HepG2 (cell line): ENCODE data around the gene ELP2. TPM values are rescaled to one million over a fixed set of nuclear protein-coding genes. Genes with fewer than 3 reads are reported as not detected.

Experiments used
- ADNP ChIP-seq: sonication (generic); formaldehyde crosslinking; IDR thresholded peaks from 2 replicates; pipeline ENCODE4 v1.4.0; 2020; ENCODE audit warnings: missing genetic modification reagents
- AGO1 ChIP-seq: fragments of 200-400 bp; formaldehyde crosslinking; IDR thresholded peaks from 2 replicates; pipeline ENCODE4 v1.6.1; 2017; ENCODE audit warnings: mild to moderate bottlenecking, low read depth, low read length, moderate library complexity; ENCODE audit not compliant: poor library complexity, severe bottlenecking
- ARHGAP35 ChIP-seq: sonication (generic); formaldehyde crosslinking; IDR thresholded peaks from 2 replicates; pipeline ENCODE4 v1.9.0; 2022; ENCODE audit warnings: mild to moderate bottlenecking, inconsistent platforms, moderate library complexity, missing genetic modification reagents, borderline replicate concordance
- ARNT2 ChIP-seq: sonication (generic); formaldehyde crosslinking; IDR thresholded peaks from 2 replicates; pipeline ENCODE4 v1.8.0; 2022; ENCODE audit warnings: mild to moderate bottlenecking, low read depth, missing genetic modification reagents, moderate library complexity
- ATF1 ChIP-seq: IDR thresholded peaks from 2 replicates; pipeline ENCODE4 v1.6.1; 2016; ENCODE audit warnings: mild to moderate bottlenecking, control low read depth
- CHD4 ChIP-seq: fragments of 200-600 bp; sonication (generic); IDR thresholded peaks from 2 replicates; pipeline ENCODE4 v1.7.0; 2017; ENCODE audit warnings: mild to moderate bottlenecking, low read length, borderline replicate concordance
- DR1 ChIP-seq: sonication (generic); formaldehyde crosslinking; IDR thresholded peaks from 2 replicates; pipeline ENCODE4 v1.8.0; 2021; ENCODE audit warnings: mild to moderate bottlenecking, missing genetic modification reagents, inconsistent platforms
- GATAD2A ChIP-seq: IDR thresholded peaks from 2 replicates; pipeline ENCODE4 v1.6.1; 2016
- HNF4G ChIP-seq, 2 experiments: sonication (generic) in 1 of 2; formaldehyde crosslinking in 1 of 2; IDR thresholded peaks; 2 replicates each; pipeline versions ENCODE4 v1.4.0 to v1.6.1; 2011 to 2020; ENCODE audit warnings: borderline replicate concordance in 2 of 2, low read depth in 2 of 2, mild to moderate bottlenecking in 2 of 2, low read length in 1 of 2, missing genetic modification reagents in 1 of 2, moderate library complexity in 1 of 2
- NR3C1 ChIP-seq: sonication (generic); formaldehyde crosslinking; IDR thresholded peaks from 2 replicates; pipeline ENCODE4 v1.4.0; 2020; ENCODE audit warnings: missing genetic modification reagents
- POLR2AphosphoS2 ChIP-seq: IDR thresholded peaks from 2 replicates; pipeline ENCODE4 v1.6.1; 2011; ENCODE audit warnings: low read depth, low read length, improper control_type of control experiment
- RFX5 ChIP-seq: IDR thresholded peaks from 2 replicates; pipeline ENCODE4 v1.6.1; 2011; ENCODE audit warnings: low read depth, low read length, improper control_type of control experiment
- SP140L ChIP-seq: sonication (generic); formaldehyde crosslinking; IDR thresholded peaks from 2 replicates; pipeline ENCODE4 v1.4.0; 2020; ENCODE audit warnings: missing genetic modification reagents, borderline replicate concordance
- TMF1 ChIP-seq: sonication (generic); formaldehyde crosslinking; IDR thresholded peaks from 2 replicates; pipeline ENCODE4 v1.8.1; 2022; ENCODE audit warnings: low read depth, missing genetic modification reagents
- ZBTB21 ChIP-seq: sonication (generic); formaldehyde crosslinking; IDR thresholded peaks from 2 replicates; pipeline ENCODE4 v1.4.0; 2020; ENCODE audit warnings: missing genetic modification reagents
- ZFX ChIP-seq: sonication (generic); formaldehyde crosslinking; IDR thresholded peaks from 2 replicates; pipeline ENCODE4 v1.4.0; 2020; ENCODE audit warnings: mild to moderate bottlenecking, low read depth, missing genetic modification reagents, moderate library complexity
- ZKSCAN8 ChIP-seq: IDR thresholded peaks from 2 replicates; pipeline ENCODE4 v1.6.1; 2016; ENCODE audit warnings: borderline replicate concordance, missing genetic modification reagents, missing compliant biosample characterization
- ZMAT3 ChIP-seq: sonication (generic); formaldehyde crosslinking; conservative IDR thresholded peaks from 2 replicates; pipeline ENCODE4 v1.7.0; 2021; ENCODE audit warnings: missing genetic modification reagents
- ZNF138 ChIP-seq: sonication (generic); formaldehyde crosslinking; IDR thresholded peaks from 2 replicates; pipeline ENCODE4 v1.5.0; 2020; ENCODE audit warnings: mild to moderate bottlenecking, low read depth, missing genetic modification reagents
- ZNF230 ChIP-seq: sonication (generic); formaldehyde crosslinking; IDR thresholded peaks from 2 replicates; pipeline ENCODE4 v1.4.0; 2020; ENCODE audit warnings: mild to moderate bottlenecking, missing genetic modification reagents
- ZNF234 ChIP-seq: sonication (generic); formaldehyde crosslinking; conservative IDR thresholded peaks from 2 replicates; pipeline ENCODE4 v1.5.1; 2020; ENCODE audit warnings: mild to moderate bottlenecking, missing genetic modification reagents
- ZNF567 ChIP-seq: sonication (generic); formaldehyde crosslinking; IDR thresholded peaks from 2 replicates; pipeline ENCODE4 v1.8.1; 2023; ENCODE audit warnings: mild to moderate bottlenecking, missing genetic modification reagents, borderline replicate concordance
- ZNF724P ChIP-seq: sonication (generic); formaldehyde crosslinking; IDR thresholded peaks from 2 replicates; pipeline ENCODE4 v1.8.0; 2022; ENCODE audit warnings: missing genetic modification reagents, borderline replicate concordance
- polyA plus RNA-seq, 8 experiments: library from polyadenylated mRNA; depleted of rRNA in 3 of 8; stranded (reverse) in 7 of 8; unstranded in 1 of 8; fragments of >200 nt; fragmentation: Illumina TruSeq in 4 of 8; extraction: Trizol in 4 of 8; gene quantifications; 2 replicates each; pipeline versions ENCODE4 v1.2.1 to v1.2.3, GENCODE V29; 2011 to 2016; ENCODE audit warnings: low read depth in 4 of 8, missing spikeins in 1 of 8, mixed read lengths in 1 of 8; ENCODE audit not compliant: insufficient read depth in 1 of 8
- total RNA-seq, 5 experiments: library from RNA; depleted of rRNA; stranded (reverse); fragments of >200 nt; fragmentation: Illumina TruSeq; extraction: Trizol; gene quantifications; 2 replicates each; pipeline ENCODE4 v1.2.3, GENCODE V29; 2016; ENCODE audit warnings: low read depth in 1 of 5
- TF ChIP-seq, protein P1 (sequence below): IDR thresholded peaks from 2 replicates; pipeline ENCODE4 v1.6.1; 2012; ENCODE audit warnings: low read length, improper control_type of control experiment
- TF ChIP-seq, protein P2 (sequence below): sonication (generic); formaldehyde crosslinking; IDR thresholded peaks from 2 replicates; pipeline ENCODE4 v1.4.0; 2020; ENCODE audit warnings: low read depth, mild to moderate bottlenecking, missing genetic modification reagents
- TF ChIP-seq, protein P3 (sequence below): sonication (generic); formaldehyde crosslinking; conservative IDR thresholded peaks from 2 replicates; pipeline ENCODE4 v1.4.0; 2020; ENCODE audit warnings: missing genetic modification reagents

ELP2 gene
- total and polyA plus RNA-seq, 2 of the 13 experiments (the other 11 are each of a cell fraction or from before 2014, with no cell fraction given), result 98.7 to 100 TPM

DNA sequence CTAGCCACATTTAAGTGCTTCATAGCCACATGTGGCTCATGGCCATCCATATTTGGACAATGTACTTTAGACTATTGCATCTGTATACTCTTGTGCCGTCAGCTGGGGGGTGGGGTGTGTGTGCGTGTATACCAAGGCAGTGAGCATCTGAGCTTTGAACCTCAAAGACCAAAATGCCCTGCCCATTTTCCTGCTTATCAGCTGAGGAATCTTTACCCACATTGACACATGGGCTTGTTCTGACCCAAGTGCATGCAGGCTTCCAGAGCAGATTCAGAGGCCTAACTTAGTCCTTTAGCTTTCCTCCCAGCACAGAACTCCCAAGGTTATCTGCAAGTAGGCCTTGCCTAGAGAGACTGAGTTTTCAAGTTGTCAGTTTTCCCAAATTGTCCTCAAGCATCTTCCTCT lies 46.5 kb downstream of the ELP2 start (continued):
- TF ChIP-seq ZKSCAN8 (CRISPR knock-in tag), result peak; percentile 79
- no peak for TF ChIP-seq ZNF138
- no peak for TF ChIP-seq ZNF724P (CRISPR knock-in tag)
- TF ChIP-seq, protein P1, sequence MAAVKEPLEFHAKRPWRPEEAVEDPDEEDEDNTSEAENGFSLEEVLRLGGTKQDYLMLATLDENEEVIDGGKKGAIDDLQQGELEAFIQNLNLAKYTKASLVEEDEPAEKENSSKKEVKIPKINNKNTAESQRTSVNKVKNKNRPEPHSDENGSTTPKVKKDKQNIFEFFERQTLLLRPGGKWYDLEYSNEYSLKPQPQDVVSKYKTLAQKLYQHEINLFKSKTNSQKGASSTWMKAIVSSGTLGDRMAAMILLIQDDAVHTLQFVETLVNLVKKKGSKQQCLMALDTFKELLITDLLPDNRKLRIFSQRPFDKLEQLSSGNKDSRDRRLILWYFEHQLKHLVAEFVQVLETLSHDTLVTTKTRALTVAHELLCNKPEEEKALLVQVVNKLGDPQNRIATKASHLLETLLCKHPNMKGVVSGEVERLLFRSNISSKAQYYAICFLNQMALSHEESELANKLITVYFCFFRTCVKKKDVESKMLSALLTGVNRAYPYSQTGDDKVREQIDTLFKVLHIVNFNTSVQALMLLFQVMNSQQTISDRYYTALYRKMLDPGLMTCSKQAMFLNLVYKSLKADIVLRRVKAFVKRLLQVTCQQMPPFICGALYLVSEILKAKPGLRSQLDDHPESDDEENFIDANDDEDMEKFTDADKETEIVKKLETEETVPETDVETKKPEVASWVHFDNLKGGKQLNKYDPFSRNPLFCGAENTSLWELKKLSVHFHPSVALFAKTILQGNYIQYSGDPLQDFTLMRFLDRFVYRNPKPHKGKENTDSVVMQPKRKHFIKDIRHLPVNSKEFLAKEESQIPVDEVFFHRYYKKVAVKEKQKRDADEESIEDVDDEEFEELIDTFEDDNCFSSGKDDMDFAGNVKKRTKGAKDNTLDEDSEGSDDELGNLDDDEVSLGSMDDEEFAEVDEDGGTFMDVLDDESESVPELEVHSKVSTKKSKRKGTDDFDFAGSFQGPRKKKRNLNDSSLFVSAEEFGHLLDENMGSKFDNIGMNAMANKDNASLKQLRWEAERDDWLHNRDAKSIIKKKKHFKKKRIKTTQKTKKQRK, result no peak
- peak; percentile 65; the same call in 1 of the 2 replicates for TF ChIP-seq ZNF230 (CRISPR knock-in tag)
- TF ChIP-seq ZMAT3 (CRISPR knock-in tag), result no peak; the same call in 1 of the 2 replicates
- TF ChIP-seq ZNF234 (CRISPR knock-in tag), result no peak
- peak; percentile 99 for TF ChIP-seq HNF4G (IDR thresholded peaks at IDR 0.05; ENCODE audit: borderline replicate concordance, low read depth, low read length)
- peak; percentile 96 for TF ChIP-seq HNF4G (CRISPR knock-in tag; IDR thresholded peaks at IDR 0.05; ENCODE audit: borderline replicate concordance, low read depth)
- no peak for TF ChIP-seq POLR2AphosphoS2
- no peak for TF ChIP-seq TMF1 (CRISPR knock-in tag)
- no peak for TF ChIP-seq CHD4
- TF ChIP-seq NR3C1, result no peak
- peak; percentile 41; the same call in 1 of the 2 replicates for TF ChIP-seq ZBTB21 (CRISPR knock-in tag)
- peak; percentile 94 for TF ChIP-seq GATAD2A (CRISPR knock-in tag)
- no peak for TF ChIP-seq ARNT2 (CRISPR knock-in tag)
- no peak for TF ChIP-seq AGO1
- TF ChIP-seq RFX5, result 0 out of 2 replicates have a peak, but pooled peaks have one; percentile 22
- TF ChIP-seq ZFX, result peak; percentile 95
- 0 out of 2 replicates have a peak, but pooled peaks have one; percentile 34 for TF ChIP-seq ARHGAP35
- no peak for TF ChIP-seq SP140L (CRISPR knock-in tag)
- TF ChIP-seq, protein P2, sequence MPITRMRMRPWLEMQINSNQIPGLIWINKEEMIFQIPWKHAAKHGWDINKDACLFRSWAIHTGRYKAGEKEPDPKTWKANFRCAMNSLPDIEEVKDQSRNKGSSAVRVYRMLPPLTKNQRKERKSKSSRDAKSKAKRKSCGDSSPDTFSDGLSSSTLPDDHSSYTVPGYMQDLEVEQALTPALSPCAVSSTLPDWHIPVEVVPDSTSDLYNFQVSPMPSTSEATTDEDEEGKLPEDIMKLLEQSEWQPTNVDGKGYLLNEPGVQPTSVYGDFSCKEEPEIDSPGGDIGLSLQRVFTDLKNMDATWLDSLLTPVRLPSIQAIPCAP (CRISPR knock-in tag), result no peak
- TF ChIP-seq, protein P3, sequence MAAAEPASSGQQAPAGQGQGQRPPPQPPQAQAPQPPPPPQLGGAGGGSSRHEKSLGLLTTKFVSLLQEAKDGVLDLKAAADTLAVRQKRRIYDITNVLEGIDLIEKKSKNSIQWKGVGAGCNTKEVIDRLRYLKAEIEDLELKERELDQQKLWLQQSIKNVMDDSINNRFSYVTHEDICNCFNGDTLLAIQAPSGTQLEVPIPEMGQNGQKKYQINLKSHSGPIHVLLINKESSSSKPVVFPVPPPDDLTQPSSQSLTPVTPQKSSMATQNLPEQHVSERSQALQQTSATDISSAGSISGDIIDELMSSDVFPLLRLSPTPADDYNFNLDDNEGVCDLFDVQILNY, result no peak
- no peak for TF ChIP-seq ZNF567 (CRISPR knock-in tag)
- no peak; the same call in 1 of the 2 replicates for TF ChIP-seq DR1 (CRISPR knock-in tag)
- peak; percentile 69 for TF ChIP-seq ATF1 (CRISPR knock-in tag)
- no peak for TF ChIP-seq ADNP (CRISPR knock-in tag)
